Colon (tissue), 2 donors: ENCODE data around the gene DMPK.

ENCODE experiments used
- FAIRE-seq: peaks from 2 replicates; lab custom pipeline; 2012; peaks lifted over from hg19 to GRCh38; lab: Jason Lieb, UNC
- donor health status: control.
- donor health status: control.

DMPK gene

DNA sequence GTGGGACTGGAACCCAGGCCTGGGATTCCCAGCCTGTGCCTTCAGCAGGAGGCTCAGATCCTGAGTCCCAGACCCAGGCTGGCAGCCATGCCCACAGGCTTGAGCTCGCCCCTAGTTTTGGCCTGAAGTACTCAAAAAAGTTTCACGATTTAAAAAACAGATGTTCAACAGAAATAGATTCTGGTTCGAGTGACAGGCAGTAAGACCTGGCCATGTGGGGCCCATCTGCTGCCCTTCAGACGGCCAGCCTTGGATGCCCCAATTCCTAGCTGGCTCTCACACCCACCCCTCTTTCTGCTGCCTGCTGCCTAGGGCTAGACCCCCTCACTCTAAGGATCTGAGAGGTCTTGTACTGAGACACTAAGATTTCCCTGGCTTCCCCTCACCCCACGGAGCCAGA, 2.8 kb upstream of the DMPK start:
- no peak for FAIRE-seq

GRCh38 chr19:45784096-45784495, 1.8 kb upstream of the DMPK start:
- FAIRE-seq, result no peak

- no peak for FAIRE-seq
These were observed 813 bp upstream of the DMPK start for GRCh38 chr19:45782820-45783785.

- no peak for FAIRE-seq
These were observed 802 bp downstream of the DMPK start for GRCh38 chr19:45781214-45782161.

DNA sequence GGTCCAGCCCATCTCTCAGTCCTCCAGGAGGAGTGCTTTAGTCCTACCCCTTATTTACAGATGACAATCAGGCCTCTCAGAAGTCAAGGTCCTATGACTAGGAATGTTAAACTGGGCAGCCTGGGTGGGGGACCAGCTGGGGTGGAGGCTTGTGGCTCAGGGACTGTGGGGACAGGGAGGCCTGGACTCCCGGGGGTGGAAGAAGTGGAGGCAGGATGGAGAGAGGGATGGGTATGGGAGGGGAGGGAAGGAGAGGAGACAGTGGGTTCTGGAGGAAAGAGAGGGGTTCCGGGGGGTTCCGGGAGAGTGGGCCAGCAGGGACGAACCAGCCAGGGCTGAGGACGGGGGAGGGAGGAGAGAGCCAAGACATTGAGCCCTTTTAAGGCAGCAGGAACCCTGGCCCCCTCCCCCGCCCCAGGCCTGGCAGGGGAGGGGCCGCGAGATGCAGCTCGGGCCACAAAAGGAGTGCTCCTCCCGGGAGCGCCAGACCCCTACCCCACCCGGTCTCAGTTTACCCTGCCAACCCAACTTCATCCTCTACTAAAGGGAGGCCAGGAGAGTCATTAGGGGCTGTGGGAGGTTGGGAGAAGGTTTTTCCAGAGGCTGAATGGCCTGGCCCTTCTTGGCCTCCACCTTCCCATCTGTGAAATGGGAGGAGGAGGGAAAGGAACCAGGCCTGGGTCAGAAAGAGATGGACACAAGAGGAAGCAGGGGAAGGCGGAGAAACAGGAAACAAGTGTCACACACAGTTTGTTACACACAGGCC, 1.7 kb downstream of the DMPK start:
- no peak for FAIRE-seq

GRCh38 chr19:45780146-45780447, 2.2 kb downstream of the DMPK start:
- FAIRE-seq, result no peak

DNA sequence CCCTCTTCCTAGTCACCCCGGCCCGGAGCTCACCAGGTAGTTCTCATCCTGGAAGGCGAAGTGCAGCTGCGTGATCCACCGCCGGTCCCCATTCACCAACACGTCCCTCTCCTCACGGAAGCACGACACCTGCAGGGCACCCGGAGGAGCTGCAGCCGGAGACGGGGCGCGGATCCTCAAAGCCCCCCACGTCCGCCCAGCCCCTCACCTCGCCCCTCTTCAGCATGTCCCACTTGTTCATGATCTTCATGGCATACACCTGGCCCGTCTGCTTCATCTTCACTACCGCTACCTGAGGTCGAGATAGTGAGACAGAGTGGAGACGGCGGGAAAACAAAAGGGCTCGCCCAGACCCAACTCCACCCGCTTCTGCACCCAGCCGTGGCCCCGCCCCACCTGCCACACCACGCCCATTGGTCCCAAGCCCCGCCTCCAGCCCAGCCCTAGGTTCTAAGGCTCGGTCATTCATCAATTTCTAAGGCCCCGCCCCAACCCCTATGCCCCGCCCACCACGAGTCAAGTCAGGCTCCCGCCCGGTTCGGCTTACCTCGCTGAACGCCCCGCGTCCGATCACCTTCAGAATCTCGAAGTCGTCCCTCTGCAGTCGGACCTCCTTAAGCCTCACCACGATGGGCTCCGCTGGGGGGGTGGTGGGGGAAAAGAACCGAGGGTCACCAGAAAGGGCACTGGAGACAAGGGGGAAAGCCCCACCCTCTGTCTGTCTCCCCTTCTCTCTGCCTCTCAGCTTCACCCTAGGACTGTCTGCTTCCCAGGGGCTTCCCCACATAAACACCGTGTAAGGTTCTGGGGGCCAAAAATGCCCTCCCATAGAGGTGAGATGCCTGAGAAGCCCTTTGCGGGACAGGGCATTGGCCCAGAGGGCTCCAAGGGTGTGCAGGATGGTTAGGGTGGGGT, 2.8 kb downstream of the DMPK start:
- no peak for FAIRE-seq

DNA sequence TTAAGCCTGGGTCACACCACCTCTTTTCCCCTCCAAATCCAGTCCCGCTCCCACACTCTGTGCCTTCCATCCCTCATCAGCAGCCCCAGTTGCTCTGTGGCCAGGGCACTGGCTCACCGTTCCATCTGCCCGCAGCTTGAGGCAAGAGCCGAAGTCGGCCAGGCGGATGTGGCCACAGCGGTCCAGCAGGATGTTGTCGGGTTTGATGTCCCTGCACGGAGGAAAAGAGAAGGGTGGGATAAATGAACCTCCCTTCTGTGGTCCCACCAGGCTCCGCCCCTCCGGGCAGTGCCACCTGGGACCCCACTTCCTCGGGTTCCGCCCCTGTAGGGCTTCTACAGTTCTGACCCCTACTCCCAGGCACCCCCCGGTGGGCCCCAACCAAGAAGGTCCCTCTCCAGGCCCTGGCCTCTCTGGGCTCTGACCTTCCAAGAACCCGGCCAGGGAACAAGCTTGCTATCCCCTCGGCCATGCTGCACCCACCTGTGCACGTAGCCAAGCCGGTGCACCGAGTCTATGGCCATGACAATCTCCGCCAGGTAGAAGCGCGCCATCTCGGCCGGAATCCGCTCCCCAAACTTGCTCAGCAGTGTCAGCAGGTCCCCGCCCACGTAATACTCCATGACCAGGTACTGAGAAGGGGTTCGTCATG, 4.2 kb downstream of the DMPK start:
- no peak for FAIRE-seq

DNA sequence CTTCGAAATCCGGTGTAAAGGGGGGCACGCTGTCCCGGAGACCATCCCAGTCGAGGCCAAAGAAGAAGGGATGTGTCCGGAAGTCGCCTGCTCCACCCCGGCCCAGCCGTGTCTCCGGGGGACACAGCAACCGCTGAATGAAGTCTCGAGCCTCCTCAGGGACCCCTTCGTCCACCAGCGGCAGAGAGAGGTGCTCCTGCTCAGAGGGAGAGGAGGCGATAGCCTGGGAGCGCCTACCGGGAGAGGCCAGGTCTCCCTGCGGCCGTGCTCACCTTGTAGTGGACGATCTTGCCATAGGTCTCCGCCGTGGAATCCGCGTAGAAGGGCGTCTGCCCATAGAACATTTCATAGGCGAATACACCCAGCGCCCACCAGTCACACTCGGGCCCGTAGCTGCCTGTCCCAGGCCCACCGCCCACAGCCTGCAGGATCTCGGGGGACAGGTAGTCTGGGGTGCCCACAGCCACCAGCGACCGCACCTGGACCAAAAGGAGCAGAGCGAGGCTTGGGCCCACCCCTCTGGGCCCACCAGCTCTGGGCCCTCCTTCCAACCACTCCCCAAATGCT, 4.8 kb downstream of the DMPK start:
- FAIRE-seq, result no peak

DNA sequence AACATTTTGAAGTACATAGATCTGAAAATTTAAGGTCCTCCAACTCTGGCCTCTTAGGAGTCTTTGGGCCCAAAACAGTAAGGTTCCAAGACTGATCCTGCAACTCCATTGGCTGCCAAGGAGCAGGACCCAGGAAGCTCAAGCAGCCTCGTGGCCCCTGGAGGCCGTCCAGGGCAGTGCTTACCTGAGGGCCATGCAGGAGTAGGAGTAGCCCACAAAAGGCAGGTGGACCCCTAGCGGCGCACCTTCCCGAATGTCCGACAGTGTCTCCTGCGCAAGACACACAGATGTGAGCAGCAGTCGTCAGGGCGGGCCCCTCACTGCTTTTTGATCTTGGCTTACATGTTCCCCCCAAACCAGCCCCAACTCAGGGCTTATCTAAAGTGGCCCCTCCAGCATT, 7.5 kb downstream of the DMPK start:
- FAIRE-seq, result no peak

GRCh38 chr19:45773384-45773783, 8.9 kb downstream of the DMPK start:
- no peak for FAIRE-seq

DNA sequence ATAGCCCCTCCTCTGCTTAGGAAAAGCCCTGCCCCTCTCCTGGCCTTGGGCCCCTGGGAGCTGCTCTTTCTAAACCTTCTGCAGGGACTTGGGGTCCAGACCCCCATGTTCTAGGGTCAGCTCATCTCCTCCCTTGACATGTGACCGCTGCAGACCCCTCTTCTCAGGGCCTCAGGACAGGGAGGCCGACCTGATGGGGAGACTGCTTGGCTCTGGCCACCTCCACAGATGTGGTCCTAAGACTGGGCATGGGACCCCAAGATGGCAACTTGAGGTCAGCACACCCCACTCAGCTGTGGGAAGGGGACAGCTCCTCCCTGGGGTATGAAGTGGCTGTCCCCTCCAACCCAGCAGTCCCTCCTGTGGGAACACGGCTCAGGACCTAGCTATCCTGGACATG, 9.4 kb downstream of the DMPK start:
- FAIRE-seq, result no peak

DNA sequence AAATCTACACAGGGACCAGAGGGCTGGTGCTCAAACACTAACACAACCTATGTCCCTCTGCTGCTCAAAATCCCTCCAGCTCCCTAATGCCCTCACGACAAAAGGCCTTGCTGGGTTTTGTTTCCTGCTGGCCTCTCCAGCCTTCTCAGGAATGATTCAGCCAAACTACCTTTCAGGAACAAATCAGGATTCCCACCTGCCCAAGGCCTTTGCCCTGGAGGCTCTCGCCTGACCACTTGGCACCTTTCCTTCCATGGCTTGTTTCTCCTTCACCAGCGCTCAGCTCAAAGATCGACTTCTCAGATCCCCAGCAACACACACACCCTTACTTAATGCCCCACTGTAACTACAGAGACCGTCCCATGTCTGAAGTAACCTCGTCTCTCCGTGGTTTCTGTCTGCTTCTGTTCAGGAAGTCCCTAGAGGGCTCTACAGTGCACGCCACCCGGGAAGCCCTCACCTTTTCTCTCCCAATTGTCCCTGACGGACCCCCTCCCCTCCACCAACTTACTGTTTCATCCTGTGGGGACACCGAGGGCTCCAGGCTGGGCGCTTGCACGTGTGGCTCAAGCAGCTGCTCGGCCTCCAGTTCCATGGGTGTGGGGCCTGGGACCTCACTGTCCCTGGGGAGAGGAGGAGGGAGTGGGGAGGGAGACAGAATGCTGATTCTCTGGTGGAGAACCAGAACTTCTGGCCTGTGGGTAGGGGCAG, 10.0 kb downstream of the DMPK start:
- FAIRE-seq, result no peak

- FAIRE-seq, result no peak
These were observed 10.9 kb downstream of the DMPK start for GRCh38 chr19:45771311-45771933.

DNA sequence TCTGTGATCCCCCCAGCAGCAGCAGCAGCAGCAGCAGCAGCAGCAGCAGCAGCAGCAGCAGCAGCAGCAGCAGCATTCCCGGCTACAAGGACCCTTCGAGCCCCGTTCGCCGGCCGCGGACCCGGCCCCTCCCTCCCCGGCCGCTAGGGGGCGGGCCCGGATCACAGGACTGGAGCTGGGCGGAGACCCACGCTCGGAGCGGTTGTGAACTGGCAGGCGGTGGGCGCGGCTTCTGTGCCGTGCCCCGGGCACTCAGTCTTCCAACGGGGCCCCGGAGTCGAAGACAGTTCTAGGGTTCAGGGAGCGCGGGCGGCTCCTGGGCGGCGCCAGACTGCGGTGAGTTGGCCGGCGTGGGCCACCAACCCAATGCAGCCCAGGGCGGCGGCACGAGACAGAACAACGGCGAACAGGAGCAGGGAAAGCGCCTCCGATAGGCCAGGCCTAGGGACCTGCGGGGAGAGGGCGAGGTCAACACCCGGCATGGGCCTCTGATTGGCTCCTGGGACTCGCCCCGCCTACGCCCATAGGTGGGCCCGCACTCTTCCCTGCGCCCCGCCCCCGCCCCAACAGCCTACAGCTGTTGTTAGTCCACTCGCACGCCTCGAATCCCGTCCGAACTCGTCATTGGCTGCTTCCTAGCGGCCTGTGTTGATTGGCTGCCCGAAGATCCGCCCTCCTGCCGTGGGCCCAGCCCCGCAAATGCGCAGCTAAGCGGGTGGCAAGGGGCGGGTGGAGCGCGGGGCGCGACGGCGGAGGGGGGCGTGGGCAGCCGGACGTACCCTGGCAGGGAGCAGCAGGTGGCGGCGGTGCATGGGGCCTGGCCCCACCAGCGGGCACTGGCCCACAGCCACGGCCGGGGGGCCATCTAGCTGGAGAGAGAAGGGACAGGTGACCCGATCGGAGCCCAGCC, 11.8 kb downstream of the DMPK start:
- no peak for FAIRE-seq

GRCh38 chr19:45769821-45770191, 12.5 kb downstream of the DMPK start:
- no peak for FAIRE-seq

GRCh38 chr19:45768984-45769782, 13.1 kb downstream of the DMPK start, which contains the start of gene SIX5:
TSS of gene SIX5 (minus strand) at chr19:45769252. CDS start at chr19:45768844, 408 bp downstream.
- FAIRE-seq, result peak; percentile 33
